Tibial artery (tissue), 4 donors: ENCODE measurements around the gene SUMO2.
A peak's percentile ranks its signal among the peaks of the same experiment; 100 is the strongest.

Experiments used
- DNase-seq, 2 donors: peaks; one replicate each; pipeline ENCODE4 v3.0.0-alpha.2; 2019
- H3K27ac ChIP-seq, 2 donors: fragments of 200-600 bp; sonication (generic) in 1 of 2; 1 replicate in 1 of 2; 2 replicates in 1 of 2; pipeline ENCODE4 v1.5.1; 2018 to 2019; ENCODE audit warnings: mild to moderate bottlenecking in 1 of 2
- H3K27me3 ChIP-seq, 2 donors: fragments of 200-600 bp; sonication (generic) in 1 of 2; one replicate each; pipeline versions ENCODE4 v1.5.1 to v1.6.0; 2016 to 2019
- H3K36me3 ChIP-seq, 3 donors: fragments of 200-600 bp; sonication (generic) in 2 of 3; one replicate each; pipeline ENCODE4 v1.5.1; 2016 to 2019; ENCODE audit warnings: mild to moderate bottlenecking in 2 of 3
- H3K4me1 ChIP-seq, 4 donors: fragments of 200-600 bp; sonication (generic) in 2 of 4; 1 replicate in 3 of 4; 2 replicates in 1 of 4; pipeline ENCODE4 v1.5.1; 2016 to 2019
- H3K4me3 ChIP-seq, 2 donors: fragments of 200-600 bp; sonication (generic) in 1 of 2; 1 replicate in 1 of 2; 2 replicates in 1 of 2; pipeline ENCODE4 v1.5.1; 2018 to 2019; ENCODE audit warnings: mild to moderate bottlenecking in 2 of 2
- H3K9me3 ChIP-seq, 3 donors: fragments of 200-600 bp; sonication (generic) in 1 of 3; one replicate each; pipeline ENCODE4 v1.5.1; 2016 to 2019
- intact Hi-C: fragments of 100-400 bp; cut with DNase I; formaldehyde crosslinking; loops from one replicate; pipeline ENCODE4 v1.15.0; 2023; ENCODE audit warnings: low total_unique reads
- TF ChIP-seq, protein P1 (sequence below), 2 experiments: fragments of 200-600 bp in 1 of 2; fragments of 450-650 bp in 1 of 2; IDR thresholded peaks; one replicate each; pipeline ENCODE4 v1.5.1; 2017 to 2019; ENCODE audit warnings: antibody characterized with exemption in 2 of 2, mild to moderate bottlenecking in 1 of 2, moderate library complexity in 1 of 2

The SUMO2 gene

DNA sequence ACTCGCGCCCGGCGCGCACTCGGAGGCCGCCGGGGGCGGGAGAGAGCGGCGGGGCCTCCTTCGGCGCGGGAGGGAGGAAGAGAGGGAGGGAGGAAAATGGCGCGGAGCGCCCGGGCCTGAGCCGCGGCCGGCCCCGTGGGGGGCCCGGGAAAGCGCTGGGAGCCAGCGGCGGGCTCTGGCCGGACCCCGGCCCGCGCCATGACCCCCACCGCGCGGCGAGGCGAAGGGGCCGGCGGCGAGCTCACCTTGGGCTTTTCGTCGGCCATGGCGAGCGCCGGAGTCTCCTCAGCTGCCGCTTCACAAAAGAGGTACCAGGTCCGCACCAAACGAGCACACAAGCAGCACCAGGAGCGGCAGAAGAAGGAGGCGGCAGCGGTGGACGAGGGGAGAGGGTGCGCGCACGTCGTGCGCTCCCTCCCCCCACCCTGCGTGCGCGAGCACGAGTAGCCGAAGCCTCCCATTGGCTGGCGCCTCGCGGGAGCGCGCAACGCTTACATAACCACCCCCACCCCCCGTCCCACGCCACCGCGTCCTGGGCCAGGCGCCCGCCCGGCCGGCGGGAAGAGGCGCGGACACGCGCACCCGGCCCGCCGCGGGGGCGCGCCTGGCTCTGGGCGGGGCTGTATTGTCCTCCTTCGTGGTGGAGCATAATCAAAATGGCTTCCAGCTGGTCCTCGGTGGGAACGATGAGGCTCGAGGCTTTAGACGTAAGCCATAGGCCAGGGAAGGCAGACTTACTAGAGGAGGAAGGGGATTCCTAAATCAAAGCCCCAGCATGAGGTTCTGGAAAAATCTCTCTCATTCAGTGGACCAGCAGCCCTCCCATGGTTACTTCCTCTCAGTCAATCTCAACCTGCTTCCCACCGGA lies at the start of gene SUMO2:
SUMO2 (minus strand) TSS at position 391 of the 868 bp plus-strand sequence; CDS start at position 266, 125 bp downstream.
- no peaks in the 10 kb centered on the region for H3K27me3 ChIP-seq
- peaks cover 6 to 23% (median 15%) of the 10 kb centered on the region in 3 donors for H3K36me3 ChIP-seq
- TF ChIP-seq, protein P1, sequence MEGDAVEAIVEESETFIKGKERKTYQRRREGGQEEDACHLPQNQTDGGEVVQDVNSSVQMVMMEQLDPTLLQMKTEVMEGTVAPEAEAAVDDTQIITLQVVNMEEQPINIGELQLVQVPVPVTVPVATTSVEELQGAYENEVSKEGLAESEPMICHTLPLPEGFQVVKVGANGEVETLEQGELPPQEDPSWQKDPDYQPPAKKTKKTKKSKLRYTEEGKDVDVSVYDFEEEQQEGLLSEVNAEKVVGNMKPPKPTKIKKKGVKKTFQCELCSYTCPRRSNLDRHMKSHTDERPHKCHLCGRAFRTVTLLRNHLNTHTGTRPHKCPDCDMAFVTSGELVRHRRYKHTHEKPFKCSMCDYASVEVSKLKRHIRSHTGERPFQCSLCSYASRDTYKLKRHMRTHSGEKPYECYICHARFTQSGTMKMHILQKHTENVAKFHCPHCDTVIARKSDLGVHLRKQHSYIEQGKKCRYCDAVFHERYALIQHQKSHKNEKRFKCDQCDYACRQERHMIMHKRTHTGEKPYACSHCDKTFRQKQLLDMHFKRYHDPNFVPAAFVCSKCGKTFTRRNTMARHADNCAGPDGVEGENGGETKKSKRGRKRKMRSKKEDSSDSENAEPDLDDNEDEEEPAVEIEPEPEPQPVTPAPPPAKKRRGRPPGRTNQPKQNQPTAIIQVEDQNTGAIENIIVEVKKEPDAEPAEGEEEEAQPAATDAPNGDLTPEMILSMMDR (IDR thresholded peaks at IDR 0.05) = peak; percentile 42 to 54
- intact Hi-C loops = loop anchor here (2.0 kb wide), 1 partner anchor 22 kb away; the partner anchor contains the start of gene NUP85
- peak within 1 kb of the TSS; percentile 98 to 99 for H3K27ac ChIP-seq
- H3K4me1 ChIP-seq = peaks cover 0 to 33% (median 19%) of the 10 kb centered on the region in 4 donors
- peak; percentile 92 to 97 for DNase-seq
- H3K4me3 ChIP-seq = peak within 1 kb of the TSS; percentile 99 to 100
- no peaks in the 10 kb centered on the region for H3K9me3 ChIP-seq

DNA sequence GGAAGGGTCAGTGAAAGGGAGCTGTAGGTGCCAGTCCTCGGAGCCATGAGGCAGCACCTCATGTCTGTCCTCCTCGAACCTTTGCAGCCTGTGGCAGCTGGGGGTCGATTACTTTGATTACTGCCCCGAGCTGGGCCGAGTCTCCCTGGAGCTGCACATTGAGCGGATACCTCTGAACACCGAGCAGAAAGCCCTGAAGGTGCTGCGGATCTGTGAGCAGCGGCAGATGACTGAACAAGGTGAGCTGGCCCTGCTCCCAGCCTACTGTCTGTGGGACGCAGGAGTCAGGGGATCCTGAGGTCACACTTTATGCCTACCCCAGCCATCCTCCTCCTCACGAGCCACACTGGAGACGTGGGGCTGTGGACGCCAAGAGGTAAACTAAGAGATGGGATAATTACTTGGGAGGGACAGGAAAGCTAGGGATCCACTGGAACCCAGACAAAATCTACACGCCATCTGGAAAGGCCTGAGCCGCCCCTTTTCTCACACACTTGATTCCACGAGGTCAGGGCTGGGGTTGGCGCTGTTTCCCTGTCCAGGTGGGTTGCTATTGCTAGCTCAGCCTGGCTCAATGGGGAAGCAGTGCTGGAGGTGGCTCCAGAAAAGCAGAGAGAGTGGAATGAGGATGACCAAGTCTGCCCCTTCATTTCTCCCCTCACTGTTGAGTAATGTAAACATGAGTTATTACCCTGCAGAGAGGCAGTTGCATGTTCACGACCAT lies 49.1 kb upstream of the SUMO2 start:
- DNase-seq = no peak
- Histone ChIP-seq H3K27ac (no peak overlapping the region), H3K36me3 (peaks cover 44 to 93% (median 89%) of the 10 kb centered on the region in 3 donors), H3K9me3 (no peaks in the 10 kb centered on the region), H3K4me3 (no peak overlapping the region), H3K27me3 (no peaks in the 10 kb centered on the region), H3K4me1 (no peaks in the 10 kb centered on the region)
- intact Hi-C loops = no loop called here
- TF ChIP-seq, protein P1 (IDR thresholded peaks at IDR 0.05) = no peak

GRCh38 chr17:75231071-75231470 lies 48.3 kb upstream of the SUMO2 start:
- Histone ChIP-seq H3K36me3 (peaks cover 43 to 93% (median 89%) of the 10 kb centered on the region in 3 donors), H3K27me3 (no peaks in the 10 kb centered on the region), H3K9me3 (no peaks in the 10 kb centered on the region), H3K4me1 (no peaks in the 10 kb centered on the region), H3K27ac (no peak overlapping the region), H3K4me3 (no peak overlapping the region)
- no peak for DNase-seq
- TF ChIP-seq, protein P1 (IDR thresholded peaks at IDR 0.05) = no peak
- intact Hi-C loops = no loop called here

DNA sequence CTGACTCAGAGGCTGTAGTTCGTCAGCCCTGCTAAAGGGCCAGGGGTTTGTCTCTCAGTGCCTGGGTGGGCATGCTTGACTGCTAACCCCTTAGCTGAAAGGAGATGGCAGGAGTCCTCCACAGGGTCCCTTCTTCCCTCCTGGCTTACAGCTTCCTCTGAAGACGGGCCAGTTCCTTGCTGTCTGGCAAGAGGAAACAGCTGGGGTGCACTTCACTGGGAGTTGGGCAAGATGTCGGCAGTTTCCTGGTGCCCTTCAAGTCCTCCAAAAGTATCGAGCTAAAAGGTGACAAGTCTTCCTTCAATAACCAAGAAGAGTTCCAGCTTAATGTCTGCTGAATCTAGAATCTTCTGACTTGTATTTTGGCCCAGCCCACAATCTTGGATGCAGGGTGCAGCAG lies 46.1 kb upstream of the SUMO2 start:
- Histone ChIP-seq H3K27me3 (no peaks in the 10 kb centered on the region), H3K4me1 (no peaks in the 10 kb centered on the region), H3K36me3 (peaks cover 38 to 93% (median 89%) of the 10 kb centered on the region in 3 donors), H3K9me3 (no peaks in the 10 kb centered on the region), H3K4me3 (no peak overlapping the region), H3K27ac (no peak overlapping the region)
- TF ChIP-seq, protein P1 (IDR thresholded peaks at IDR 0.05) = no peak
- intact Hi-C loops = no loop called here
- DNase-seq = peak in 1 of 2 donors; percentile 47

GRCh38 chr17:75228305-75228704 lies 45.5 kb upstream of the SUMO2 start:
- DNase-seq = peak in 1 of 2 donors; percentile 47
- Histone ChIP-seq H3K4me1 (no peaks in the 10 kb centered on the region), H3K36me3 (peaks cover 38 to 93% (median 89%) of the 10 kb centered on the region in 3 donors), H3K4me3 (no peak overlapping the region), H3K9me3 (no peaks in the 10 kb centered on the region), H3K27ac (no peak overlapping the region), H3K27me3 (no peaks in the 10 kb centered on the region)
- intact Hi-C loops = no loop called here
- TF ChIP-seq, protein P1 (IDR thresholded peaks at IDR 0.05) = no peak
